Testis (tissue), 3 donors: Measurements from ENCODE around the gene CD300LD. TPM values are rescaled to one million over a fixed set of nuclear protein-coding genes. Genes with fewer than 3 reads are reported as not detected.

Experiments
- DNase-seq: peaks from one replicate; pipeline ENCODE4 v3.0.0-alpha.2; 2019
- H3K27ac ChIP-seq, 2 donors: fragments of 200-600 bp; sonication (generic); one replicate each; pipeline ENCODE4 v1.5.1; 2019
- H3K27me3 ChIP-seq: fragments of 200-600 bp; sonication (generic); one replicate; pipeline ENCODE4 v1.5.1; 2019
- H3K36me3 ChIP-seq: fragments of 200-600 bp; sonication (generic); one replicate; pipeline ENCODE4 v1.5.1; 2017; ENCODE audit warnings: low read depth; ENCODE audit errors: missing control alignments
- H3K4me1 ChIP-seq: fragments of 200-600 bp; sonication (generic); one replicate; pipeline ENCODE4 v1.5.1; 2019
- H3K4me3 ChIP-seq, 2 donors: fragments of 200-600 bp; sonication (generic); one replicate each; pipeline ENCODE4 v1.5.1; 2017 to 2019
- H3K9me3 ChIP-seq: fragments of 200-600 bp; sonication (generic); one replicate; pipeline ENCODE4 v1.5.1; 2017
- CTCF ChIP-seq, 3 experiments: fragments of 450-650 bp in 2 of 3; fragments of 200-600 bp in 1 of 3; sonication (generic) in 1 of 3; IDR thresholded peaks; one replicate each; pipeline ENCODE4 v1.5.1; 2016 to 2019; ENCODE audit warnings: antibody characterized with exemption in 3 of 3, mild to moderate bottlenecking in 2 of 3, moderate library complexity in 1 of 3
- POLR2A ChIP-seq: fragments of 450-650 bp; IDR thresholded peaks from one replicate; pipeline ENCODE4 v1.6.1; 2017; ENCODE audit warnings: antibody characterized with exemption, mild to moderate bottlenecking, moderate library complexity
- WGBS, 2 donors: methylation state at CpG; one replicate each; pipeline ENCODE4 v1.1.5; 2018; 5-methylcytosine and 5-hydroxymethylcytosine counted together
- intact Hi-C: fragments of 100-400 bp; cut with DNase I; formaldehyde crosslinking; loops from one replicate; pipeline ENCODE4 v1.15.1; 2023; ENCODE audit warnings: low total_unique reads
- polyA plus RNA-seq: library from polyadenylated mRNA; stranded (reverse); fragments of 350-450 nt; fragmentation: Illumina TruSeq; extraction: RNeasy Lipid Tissue Mini Kit (QIAGEN cat#74804); gene quantifications from one replicate; pipeline ENCODE4 v1.2.3, GENCODE V29; 2014; ENCODE audit warnings: low read depth, low replicate concordance; ENCODE audit not compliant: insufficient read depth
- total RNA-seq, 2 donors: library from RNA; depleted of rRNA; stranded (reverse); fragments of >200 nt; gene quantifications; one replicate each; pipeline ENCODE4 v1.2.3, GENCODE V29; 2016

The CD300LD gene
- total and polyA plus RNA-seq, 3 donors from 2014 or later = 0.41 TPM; not detected in 2

GRCh38 chr17:74555427-74555940 lies 36.6 kb downstream of the CD300LD start:
- H3K27me3 ChIP-seq = no peaks in the 10 kb centered on the region
- H3K27ac ChIP-seq = no peak overlapping the region
- H3K36me3 ChIP-seq = no peaks in the 10 kb centered on the region
- no peaks in the 10 kb centered on the region for H3K4me1 ChIP-seq
- no peak overlapping the region for H3K4me3 ChIP-seq
- H3K9me3 ChIP-seq = no peaks in the 10 kb centered on the region
- 79 to 80% methylated on average over 5 to 7 of the region's 7 CpGs for WGBS, 2 donors
- DNase-seq = no peak
- intact Hi-C loops = no loop called here
- TF ChIP-seq CTCF (IDR thresholded peaks at IDR 0.05) (no peak), POLR2A (no peak)

GRCh38 chr17:74554909-74555308 lies 37.2 kb downstream of the CD300LD start:
- intact Hi-C loops = no loop called here
- Histone ChIP-seq H3K4me3 (no peak overlapping the region), H3K27me3 (no peaks in the 10 kb centered on the region), H3K27ac (no peak overlapping the region), H3K36me3 (no peaks in the 10 kb centered on the region), H3K9me3 (no peaks in the 10 kb centered on the region), H3K4me1 (no peaks in the 10 kb centered on the region)
- TF ChIP-seq POLR2A (no peak), CTCF (IDR thresholded peaks at IDR 0.05) (no peak)
- DNase-seq = no peak
- WGBS, 2 donors = 83 to 84% methylated on average over 6 of the region's 6 CpGs

GRCh38 chr17:74552037-74552436 lies 40.0 kb downstream of the CD300LD start:
- H3K4me3 ChIP-seq = no peak overlapping the region
- no peaks in the 10 kb centered on the region for H3K36me3 ChIP-seq
- 53 to 58% methylated on average over 7 of the region's 7 CpGs for WGBS, 2 donors
- no peak overlapping the region for H3K27ac ChIP-seq
- DNase-seq = no peak
- H3K4me1 ChIP-seq = no peaks in the 10 kb centered on the region
- intact Hi-C loops = no loop called here
- TF ChIP-seq POLR2A (no peak), CTCF (IDR thresholded peaks at IDR 0.05) (no peak)
- no peaks in the 10 kb centered on the region for H3K9me3 ChIP-seq
- H3K27me3 ChIP-seq = no peaks in the 10 kb centered on the region

- H3K4me3 ChIP-seq = no peak overlapping the region
- no peaks in the 10 kb centered on the region for H3K36me3 ChIP-seq
- H3K27ac ChIP-seq = no peak overlapping the region
- no peaks in the 10 kb centered on the region for H3K27me3 ChIP-seq
- DNase-seq = no peak
- no peaks in the 10 kb centered on the region for H3K4me1 ChIP-seq
- H3K9me3 ChIP-seq = no peaks in the 10 kb centered on the region
- no peak for TF ChIP-seq POLR2A
- TF ChIP-seq CTCF (IDR thresholded peaks at IDR 0.05) = no peak
- intact Hi-C loops = no loop called here
- 78 to 81% methylated on average over 15 of the region's 15 CpGs for WGBS, 2 donors
Observed at GRCh38 chr17:74550602-74551001, 41.5 kb downstream of the CD300LD start.

GRCh38 chr17:74549343-74549742 lies 42.7 kb downstream of the CD300LD start:
- no peaks in the 10 kb centered on the region for H3K4me1 ChIP-seq
- no peaks in the 10 kb centered on the region for H3K36me3 ChIP-seq
- intact Hi-C loops = no loop called here
- DNase-seq = no peak
- no peak overlapping the region for H3K27ac ChIP-seq
- H3K27me3 ChIP-seq = no peaks in the 10 kb centered on the region
- no peaks in the 10 kb centered on the region for H3K9me3 ChIP-seq
- 81 to 88% methylated on average over 7 of the region's 7 CpGs for WGBS, 2 donors
- no peak overlapping the region for H3K4me3 ChIP-seq
- TF ChIP-seq CTCF (IDR thresholded peaks at IDR 0.05) (no peak), POLR2A (no peak)
